Activated CD8-positive, alpha-beta T cell treated with anti-CD3 and anti-CD28 coated beads for 36 hours (primary cell): ENCODE measurements around the gene SIGLEC15. TPM values are rescaled to one million over a fixed set of nuclear protein-coding genes. Genes with fewer than 3 reads are reported as not detected.

Experiments used
- ATAC-seq: fragments of 200-7000 bp; cut with Tn5 transposase; one replicate; pipeline ENCODE4 v1.10.0; 2021; ENCODE audit warnings: mild to moderate bottlenecking, moderate library complexity
- CTCF ChIA-PET: fragments of 350-600 bp; sonication (Branson Sonifier 250); formaldehyde crosslinking; loops from one replicate; lab custom pipeline; 2021; ENCODE audit warnings: antibody characterized with exemption; lab: Charles Lee
- POLR2A ChIA-PET: fragments of 350-600 bp; sonication (Branson Sonifier 250); formaldehyde crosslinking; loops from one replicate; lab custom pipeline; 2021; ENCODE audit warnings: antibody characterized with exemption; lab: Charles Lee
- DNase-seq: peaks from one replicate; pipeline ENCODE4 v3.0.0-alpha.2; 2020
- H3K27ac Mint-ChIP-seq: one replicate; pipeline ENCODE4 v1.8.0; 2021; ENCODE audit warnings: mild to moderate bottlenecking, mixed read lengths
- H3K27me3 Mint-ChIP-seq: one replicate; pipeline ENCODE4 v1.8.0; 2021; ENCODE audit warnings: mixed read lengths
- H3K36me3 Mint-ChIP-seq: one replicate; pipeline ENCODE4 v1.8.0; 2021; ENCODE audit warnings: low read depth, mixed read lengths
- H3K4me1 Mint-ChIP-seq: one replicate; pipeline ENCODE4 v1.8.0; 2021; ENCODE audit warnings: low read depth, mixed read lengths
- H3K4me3 Mint-ChIP-seq: one replicate; pipeline ENCODE4 v1.8.0; 2021; ENCODE audit warnings: mild to moderate bottlenecking, moderate library complexity, mixed read lengths
- H3K9me3 Mint-ChIP-seq: one replicate; pipeline ENCODE4 v1.8.0; 2021; ENCODE audit warnings: mixed read lengths
- intact Hi-C: fragments of 100-400 bp; cut with micrococcal nuclease; formaldehyde crosslinking; loops from one replicate; pipeline ENCODE4 v1.10.0; 2022
- total RNA-seq, 2 experiments: library from RNA; stranded (reverse); gene quantifications; one replicate each; pipeline ENCODE4 v1.2.3, GENCODE V29; 2021
- TF ChIP-seq, protein P1 (sequence below): fragments of 200-600 bp; IDR thresholded peaks from one replicate; pipeline ENCODE4 v1.8.0; 2022; ENCODE audit warnings: antibody characterized with exemption, mild to moderate bottlenecking

The SIGLEC15 gene
- total RNA-seq, 2 experiments from 2014 or later, result not detected

DNA sequence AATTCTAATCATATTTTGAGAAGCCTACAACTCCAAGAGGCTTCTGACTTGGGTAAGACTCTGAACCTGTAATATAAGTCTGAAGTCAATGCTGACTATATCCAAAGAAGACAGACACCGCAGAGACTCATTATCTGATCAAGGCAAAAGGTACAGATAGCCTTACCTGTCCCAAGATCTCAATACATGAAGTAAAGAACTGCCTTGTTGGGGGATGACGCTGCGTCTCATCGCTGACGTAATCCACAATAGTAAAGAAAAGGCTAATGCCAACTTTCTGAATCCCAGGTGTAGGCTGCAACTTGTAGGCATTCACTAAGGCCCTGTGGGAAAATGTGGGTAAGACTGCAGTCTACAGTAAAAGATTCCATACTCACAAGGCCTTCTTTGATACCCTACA lies 62.1 kb downstream of the SIGLEC15 start:
- Mint-ChIP-seq H3K9me3 (no peaks in the 10 kb centered on the region), H3K27me3 (no peaks in the 10 kb centered on the region), H3K27ac (no peak overlapping the region), H3K4me3 (no peak overlapping the region), H3K36me3 (peaks cover 16% of the 10 kb centered on the region), H3K4me1 (no peaks in the 10 kb centered on the region)
- intact Hi-C loops, result no loop called here
- ATAC-seq (no peak), DNase-seq (no peak)
- TF ChIP-seq, protein P1, sequence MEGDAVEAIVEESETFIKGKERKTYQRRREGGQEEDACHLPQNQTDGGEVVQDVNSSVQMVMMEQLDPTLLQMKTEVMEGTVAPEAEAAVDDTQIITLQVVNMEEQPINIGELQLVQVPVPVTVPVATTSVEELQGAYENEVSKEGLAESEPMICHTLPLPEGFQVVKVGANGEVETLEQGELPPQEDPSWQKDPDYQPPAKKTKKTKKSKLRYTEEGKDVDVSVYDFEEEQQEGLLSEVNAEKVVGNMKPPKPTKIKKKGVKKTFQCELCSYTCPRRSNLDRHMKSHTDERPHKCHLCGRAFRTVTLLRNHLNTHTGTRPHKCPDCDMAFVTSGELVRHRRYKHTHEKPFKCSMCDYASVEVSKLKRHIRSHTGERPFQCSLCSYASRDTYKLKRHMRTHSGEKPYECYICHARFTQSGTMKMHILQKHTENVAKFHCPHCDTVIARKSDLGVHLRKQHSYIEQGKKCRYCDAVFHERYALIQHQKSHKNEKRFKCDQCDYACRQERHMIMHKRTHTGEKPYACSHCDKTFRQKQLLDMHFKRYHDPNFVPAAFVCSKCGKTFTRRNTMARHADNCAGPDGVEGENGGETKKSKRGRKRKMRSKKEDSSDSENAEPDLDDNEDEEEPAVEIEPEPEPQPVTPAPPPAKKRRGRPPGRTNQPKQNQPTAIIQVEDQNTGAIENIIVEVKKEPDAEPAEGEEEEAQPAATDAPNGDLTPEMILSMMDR, result no peak
- ChIA-PET POLR2A (no interaction called here), CTCF (interaction anchor here (0.6 kb wide), 1 partner anchor 19 kb away, joined by 3 read pairs; no protein-coding TSS in a partner anchor)

DNA sequence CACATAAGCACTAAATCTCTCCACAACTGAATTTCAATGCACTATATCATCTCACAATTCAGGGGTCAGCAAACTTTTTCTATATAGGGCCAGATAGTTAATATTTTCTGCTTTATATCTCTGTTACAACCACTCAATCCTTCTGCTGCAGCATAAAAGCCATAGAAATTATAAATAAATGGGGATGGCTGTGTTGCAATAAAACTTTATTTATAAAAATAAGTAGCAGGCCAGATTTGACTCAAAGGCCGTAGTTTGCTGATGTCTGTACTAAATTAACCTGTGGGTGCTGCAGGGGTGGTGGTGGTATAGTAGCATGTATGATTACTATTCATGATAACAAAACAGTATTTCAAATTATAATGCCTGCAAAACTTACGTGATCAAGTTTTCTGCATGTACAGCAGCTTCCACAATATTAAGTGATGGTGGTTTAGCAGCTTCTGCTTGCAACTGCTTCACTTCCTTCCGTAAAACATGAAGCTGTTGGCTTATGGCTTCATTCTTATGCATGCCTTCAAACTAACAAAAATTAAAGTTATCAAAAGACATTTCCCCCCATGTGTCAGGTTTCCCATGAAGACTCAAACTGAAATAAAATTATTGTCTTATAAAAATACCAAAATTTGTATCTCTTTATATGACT lies 64.1 kb downstream of the SIGLEC15 start:
- TF ChIP-seq, protein P1, result no peak
- H3K4me3 Mint-ChIP-seq, result no peak overlapping the region
- no peaks in the 10 kb centered on the region for H3K9me3 Mint-ChIP-seq
- H3K27me3 Mint-ChIP-seq, result no peaks in the 10 kb centered on the region
- ChIA-PET POLR2A (no interaction called here), CTCF (no interaction called here)
- ATAC-seq (no peak), DNase-seq (no peak)
- H3K27ac Mint-ChIP-seq, result no peak overlapping the region
- no peaks in the 10 kb centered on the region for H3K4me1 Mint-ChIP-seq
- intact Hi-C loops, result no loop called here
- H3K36me3 Mint-ChIP-seq, result peaks cover 13% of the 10 kb centered on the region

- no peak overlapping the region for H3K27ac Mint-ChIP-seq
- H3K4me3 Mint-ChIP-seq, result no peak overlapping the region
Observed at GRCh38 chr18:45890606-45891005, 65.1 kb downstream of the SIGLEC15 start.

GRCh38 chr18:45891806-45892205 lies 66.3 kb downstream of the SIGLEC15 start:
- Mint-ChIP-seq H3K36me3 (peaks cover 21% of the 10 kb centered on the region), H3K27me3 (no peaks in the 10 kb centered on the region), H3K4me3 (no peak overlapping the region), H3K27ac (no peak overlapping the region), H3K9me3 (no peaks in the 10 kb centered on the region), H3K4me1 (peaks cover 6% of the 10 kb centered on the region)
- DNase-seq, result no peak
- POLR2A ChIA-PET, result no interaction called here
- ATAC-seq, result no peak
- TF ChIP-seq, protein P1, result no peak
- CTCF ChIA-PET, result no interaction called here
- intact Hi-C loops, result no loop called here

More at GRCh38 chr18:45890606-45891005, 65.1 kb downstream of the SIGLEC15 start:
- DNase-seq (no peak), ATAC-seq (no peak)
- intact Hi-C loops, result no loop called here
- POLR2A ChIA-PET, result interaction anchor here (1.3 kb wide), 1 partner anchor 10 kb away, joined by 3 read pairs; no protein-coding TSS in a partner anchor
- H3K4me1 Mint-ChIP-seq, result peaks cover 6% of the 10 kb centered on the region
- CTCF ChIA-PET, result interaction anchor here (0.9 kb wide), 3 partner anchors 11 to 20 kb away, joined by 3 to 4 read pairs (median 3); no protein-coding TSS in a partner anchor
- no peaks in the 10 kb centered on the region for H3K9me3 Mint-ChIP-seq
- peaks cover 18% of the 10 kb centered on the region for H3K36me3 Mint-ChIP-seq
- H3K27me3 Mint-ChIP-seq, result no peaks in the 10 kb centered on the region
- TF ChIP-seq, protein P1, result no peak

Other genes starting within 250 kb of the SIGLEC15 start
- gene SLC14A2, start 210.2 kb upstream of the SIGLEC15 start, total RNA-seq, result under 1 TPM in 1 of 2 experiments, not detected in 1; 0.07 TPM
- 1 to 10 TPM; 3.1 TPM for gene SLC14A1, start 101.5 kb upstream of the SIGLEC15 start, total RNA-seq
- gene EPG5, start 141.7 kb downstream of the SIGLEC15 start, total RNA-seq, result 10 to 100 TPM; 15.3 to 19.0 TPM
- gene PSTPIP2, start 246.6 kb downstream of the SIGLEC15 start, total RNA-seq, result 10 to 100 TPM; 17.8 TPM